Mucosa of rectum (tissue), 2 donors: ENCODE results near the gene ACKR4.
"Not testable (repeated sequence)": the region's sequence is repeated elsewhere in the genome, so short reads cannot be mapped to it uniquely, and the experiment has no call there.

Source experiments
- H3K27ac ChIP-seq, 2 donors: one replicate each; pipeline ENCODE4 v1.7.0; 2013; ENCODE audit warnings: inconsistent platforms in 2 of 2, low read depth in 2 of 2, low read length in 2 of 2
- H3K27me3 ChIP-seq, 2 donors: one replicate each; pipeline ENCODE4 v1.7.0; 2013; ENCODE audit warnings: low read length in 2 of 2; ENCODE audit not compliant: control insufficient read depth in 2 of 2, insufficient read depth in 2 of 2
- H3K36me3 ChIP-seq, 2 donors: one replicate each; pipeline ENCODE4 v1.7.0; 2013; ENCODE audit warnings: low read length in 2 of 2; ENCODE audit not compliant: control insufficient read depth in 2 of 2, insufficient read depth in 2 of 2
- H3K4me1 ChIP-seq, 2 donors: one replicate each; pipeline ENCODE4 v1.7.0; 2013; ENCODE audit warnings: low read length in 2 of 2, mild to moderate bottlenecking in 1 of 2; ENCODE audit not compliant: control insufficient read depth in 2 of 2, insufficient read depth in 2 of 2
- H3K4me3 ChIP-seq, 2 donors: one replicate each; pipeline ENCODE4 v1.7.0; 2013; ENCODE audit warnings: low read length in 2 of 2
- H3K9ac ChIP-seq, 2 donors: one replicate each; pipeline ENCODE4 v1.7.0; 2013; ENCODE audit warnings: low read length in 2 of 2, low read depth in 1 of 2, mild to moderate bottlenecking in 1 of 2
- H3K9me3 ChIP-seq, 2 donors: one replicate each; pipeline ENCODE4 v1.7.0; 2013; ENCODE audit warnings: low read length in 2 of 2; ENCODE audit not compliant: control insufficient read depth in 2 of 2
- donor health status: healthy.
- donor health status: Normal muscosa, but diverticular disease.

ACKR4 gene

DNA sequence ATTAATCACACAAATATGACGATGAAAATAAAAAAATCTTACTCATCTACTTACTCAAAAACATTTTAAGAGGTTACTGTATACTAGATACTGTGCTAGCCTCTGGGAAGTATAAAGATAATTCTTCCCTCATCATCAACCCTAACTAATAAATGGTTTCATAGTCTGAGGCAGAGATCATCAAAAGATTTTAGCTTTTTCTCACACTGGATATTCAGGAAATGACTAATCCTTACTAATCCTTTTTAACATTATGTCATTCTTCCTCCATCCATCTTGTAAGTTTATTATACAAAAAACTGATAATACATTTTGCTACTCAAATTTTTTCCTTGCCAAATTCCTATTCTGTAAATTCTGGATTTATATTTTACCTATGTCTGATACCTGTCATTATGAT is 32.9 kb downstream of the ACKR4 start:
- H3K36me3 ChIP-seq, result peaks cover 11 to 15% of the 10 kb centered on the region in 2 donors
- no peak overlapping the region for H3K9ac ChIP-seq
- H3K27ac ChIP-seq, result no peak overlapping the region
- H3K9me3 ChIP-seq, result no peaks in the 10 kb centered on the region
- no peak overlapping the region for H3K4me3 ChIP-seq
- no peaks in the 10 kb centered on the region for H3K4me1 ChIP-seq
- no peaks in the 10 kb centered on the region for H3K27me3 ChIP-seq

DNA sequence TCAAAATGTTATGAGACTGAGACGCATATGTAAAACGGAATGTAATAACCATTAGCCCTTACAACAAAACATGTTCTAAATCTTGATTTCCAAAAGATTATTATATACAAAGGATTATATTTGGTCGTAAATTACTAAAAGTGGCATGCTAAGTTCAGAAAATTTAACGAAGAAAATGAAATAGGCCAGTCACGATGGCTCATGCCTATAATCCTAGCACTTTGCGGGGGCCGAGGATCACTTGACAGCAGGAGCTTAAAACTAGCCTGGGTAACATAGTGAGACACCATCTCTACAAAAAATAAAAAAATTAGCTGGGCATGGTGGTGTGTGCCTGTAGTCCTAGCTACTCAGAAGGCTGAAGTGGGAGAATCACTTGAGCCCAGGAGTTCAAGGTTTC is 33.5 kb downstream of the ACKR4 start:
- H3K4me3 ChIP-seq, result no peak overlapping the region
- H3K4me1 ChIP-seq, result no peaks in the 10 kb centered on the region
- no peaks in the 10 kb centered on the region for H3K27me3 ChIP-seq
- H3K27ac ChIP-seq, result no peak overlapping the region
- H3K9ac ChIP-seq, result no peak overlapping the region
- no peaks in the 10 kb centered on the region for H3K9me3 ChIP-seq
- H3K36me3 ChIP-seq, result peaks cover 11 to 15% of the 10 kb centered on the region in 2 donors

DNA sequence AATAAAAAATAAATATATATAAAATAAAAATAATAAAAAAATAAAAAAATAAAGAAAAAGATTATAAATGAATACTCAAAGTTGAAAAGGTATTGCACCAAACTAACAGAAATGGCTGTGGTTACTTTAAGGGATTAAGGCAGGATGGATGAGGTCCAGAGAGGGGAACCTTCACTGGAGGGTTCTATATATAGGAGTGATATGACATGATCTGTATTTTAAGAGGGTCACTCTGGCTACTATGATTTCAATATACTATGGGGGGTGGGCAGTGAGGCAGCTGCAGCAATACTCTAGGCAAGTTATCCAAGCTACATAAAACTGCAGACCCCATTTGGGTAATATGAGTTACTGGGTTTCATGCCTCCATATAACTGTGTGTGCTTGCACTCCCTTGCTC is 38.0 kb downstream of the ACKR4 start:
- Histone ChIP-seq H3K4me1 (no peaks in the 10 kb centered on the region), H3K36me3 (peaks cover 0 to 7% of the 10 kb centered on the region in 2 donors), H3K9ac (no peak overlapping the region), H3K27ac (no peak overlapping the region), H3K9me3 (no peaks in the 10 kb centered on the region), H3K4me3 (no peak overlapping the region), H3K27me3 (no peaks in the 10 kb centered on the region)

DNA sequence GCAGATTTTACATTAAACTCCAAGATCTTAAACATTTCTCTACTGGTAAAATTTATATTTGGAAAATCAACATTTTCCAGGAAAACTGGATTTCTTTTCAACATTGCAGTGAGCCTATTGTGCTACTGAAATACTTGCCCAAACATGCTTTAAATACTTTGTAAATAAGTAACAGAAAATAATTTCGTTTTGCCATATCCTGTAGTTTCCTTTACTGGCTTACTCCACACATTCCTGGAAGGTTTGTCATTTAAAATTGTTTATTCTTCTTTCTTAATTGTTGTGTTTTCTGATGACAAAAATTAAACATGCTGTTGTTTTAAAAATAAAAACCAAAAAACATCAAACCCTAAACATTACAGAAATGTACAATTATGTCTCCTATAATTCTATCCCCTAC is 40.5 kb downstream of the ACKR4 start:
- peaks cover 0 to 7% of the 10 kb centered on the region in 2 donors for H3K36me3 ChIP-seq
- no peaks in the 10 kb centered on the region for H3K4me1 ChIP-seq
- no peak overlapping the region for H3K9ac ChIP-seq
- H3K4me3 ChIP-seq, result no peak overlapping the region
- H3K27me3 ChIP-seq, result no peaks in the 10 kb centered on the region
- no peak overlapping the region for H3K27ac ChIP-seq
- H3K9me3 ChIP-seq, result no peaks in the 10 kb centered on the region

DNA sequence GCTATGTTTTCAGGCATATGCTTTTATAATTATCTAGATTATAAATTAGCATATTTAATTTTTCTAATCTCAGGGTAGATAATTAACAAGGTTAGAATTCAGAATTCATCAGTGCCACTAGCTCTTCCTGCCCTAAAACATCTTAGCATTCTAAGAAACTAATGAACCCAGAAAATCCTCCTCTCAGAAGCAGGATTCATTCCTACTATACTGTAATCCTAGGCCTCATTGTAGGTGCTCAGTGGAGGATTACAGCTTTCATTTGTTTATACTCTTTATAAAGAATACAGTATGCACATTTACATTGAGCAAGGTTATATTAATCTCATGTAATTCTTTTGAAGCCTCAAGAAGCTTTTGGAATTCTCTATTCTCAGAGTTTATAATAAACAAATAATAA is 41.6 kb downstream of the ACKR4 start:
- Histone ChIP-seq H3K9me3 (no peaks in the 10 kb centered on the region), H3K4me3 (no peak overlapping the region), H3K27ac (no peak overlapping the region), H3K9ac (no peak overlapping the region), H3K4me1 (no peaks in the 10 kb centered on the region), H3K36me3 (peaks cover 0 to 7% of the 10 kb centered on the region in 2 donors), H3K27me3 (no peaks in the 10 kb centered on the region)

DNA sequence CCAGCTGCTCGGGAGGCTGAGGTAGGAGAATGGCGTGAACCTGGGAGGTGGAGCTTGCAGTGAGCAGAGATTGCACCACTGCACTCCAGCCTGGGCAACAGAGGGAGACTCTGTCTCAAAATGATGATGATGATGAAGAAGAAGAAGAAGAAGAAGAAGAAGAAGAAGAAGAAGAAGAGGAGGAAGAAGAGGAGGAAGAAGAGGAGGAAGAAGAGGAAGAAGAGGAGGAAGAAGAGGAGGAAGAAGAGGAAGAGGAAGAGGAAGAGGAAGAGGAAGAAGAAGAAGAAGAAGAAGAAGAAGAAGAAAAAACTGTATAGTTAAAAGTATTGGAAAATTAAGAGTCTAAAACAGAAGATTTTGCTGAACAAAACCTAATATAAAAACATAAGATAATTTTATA is 44.4 kb downstream of the ACKR4 start:
- not testable (repeated sequence) for H3K4me1 ChIP-seq, H3K27ac ChIP-seq, H3K9ac ChIP-seq, H3K9me3 ChIP-seq, H3K36me3 ChIP-seq, H3K4me3 ChIP-seq, H3K27me3 ChIP-seq

DNA sequence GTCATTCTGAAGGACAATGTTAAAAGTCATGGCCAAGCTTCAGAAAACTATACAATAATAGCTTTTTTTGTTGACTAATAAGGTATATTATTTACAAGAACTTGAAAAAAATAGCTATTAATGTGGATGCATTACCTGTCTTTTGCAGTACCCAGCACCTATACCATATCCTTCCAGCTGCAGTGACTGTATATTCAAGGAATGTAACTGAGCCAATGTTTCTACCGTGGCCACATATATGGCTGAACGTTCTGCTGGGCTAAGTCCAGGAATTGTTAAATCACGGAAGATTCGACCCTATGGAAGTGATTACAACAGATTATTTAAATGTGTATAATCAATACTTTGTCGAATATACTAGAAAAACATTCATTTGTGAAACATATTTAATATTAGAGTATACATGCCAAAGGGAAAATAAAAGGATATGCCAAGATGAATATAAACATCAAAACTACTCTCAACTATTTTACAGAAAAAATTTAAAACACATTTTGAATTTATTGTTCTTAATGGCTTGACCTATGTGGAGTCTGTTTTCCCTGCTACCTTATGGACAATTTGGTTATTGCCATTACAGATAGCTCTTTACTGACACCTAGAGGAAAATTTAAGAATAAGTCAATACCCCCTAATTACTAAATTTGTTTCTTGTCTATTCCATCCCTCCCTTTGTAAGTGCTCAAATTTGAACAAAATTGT is 44.9 kb downstream of the ACKR4 start:
- Histone ChIP-seq H3K4me3 (no peak overlapping the region), H3K36me3 (peaks cover 0 to 7% of the 10 kb centered on the region in 2 donors), H3K4me1 (no peaks in the 10 kb centered on the region), H3K9me3 (no peaks in the 10 kb centered on the region), H3K27ac (no peak overlapping the region), H3K9ac (no peak overlapping the region), H3K27me3 (no peaks in the 10 kb centered on the region)

DNA sequence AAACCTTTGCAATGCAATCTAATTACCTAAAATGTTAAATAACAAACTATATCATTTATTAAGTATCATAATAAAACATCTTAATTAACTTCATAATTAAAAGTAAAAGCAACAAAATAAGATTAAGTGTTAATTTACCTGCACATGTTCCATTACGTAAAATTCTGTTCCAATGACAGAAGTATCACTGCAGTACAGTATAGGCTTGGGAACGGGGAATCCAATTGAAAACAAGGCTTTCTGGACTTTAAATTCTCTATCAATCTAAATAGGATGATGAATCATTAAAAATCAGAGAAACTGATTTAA is 45.4 kb downstream of the ACKR4 start:
- peaks cover 0 to 7% of the 10 kb centered on the region in 2 donors for H3K36me3 ChIP-seq
- H3K9me3 ChIP-seq, result no peaks in the 10 kb centered on the region
- no peak overlapping the region for H3K4me3 ChIP-seq
- no peak overlapping the region for H3K27ac ChIP-seq
- H3K27me3 ChIP-seq, result no peaks in the 10 kb centered on the region
- H3K9ac ChIP-seq, result no peak overlapping the region
- H3K4me1 ChIP-seq, result no peaks in the 10 kb centered on the region

DNA sequence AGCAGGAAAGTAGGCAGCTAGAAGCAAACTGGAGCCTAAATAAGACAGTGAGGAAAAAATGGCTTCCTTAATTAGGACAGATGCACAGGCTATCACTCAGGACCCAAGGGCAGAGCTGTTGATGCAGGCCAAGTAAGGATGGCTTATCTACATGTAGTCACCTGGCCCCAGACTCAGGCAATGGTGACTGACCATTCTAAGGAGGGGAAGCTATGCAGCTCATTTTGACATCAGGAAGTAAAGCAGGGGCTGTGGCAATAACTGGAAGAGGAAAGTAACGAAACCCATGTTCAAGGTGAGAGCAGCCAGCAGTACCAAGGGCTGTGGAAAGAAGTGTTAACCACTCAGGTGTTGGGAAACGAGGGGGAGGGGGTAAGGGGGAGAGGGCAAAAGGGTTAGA is 46.3 kb downstream of the ACKR4 start:
- no peaks in the 10 kb centered on the region for H3K9me3 ChIP-seq
- no peaks in the 10 kb centered on the region for H3K4me1 ChIP-seq
- no peak overlapping the region for H3K9ac ChIP-seq
- H3K27ac ChIP-seq, result no peak overlapping the region
- H3K4me3 ChIP-seq, result no peak overlapping the region
- peaks cover 0 to 7% of the 10 kb centered on the region in 2 donors for H3K36me3 ChIP-seq
- no peaks in the 10 kb centered on the region for H3K27me3 ChIP-seq

DNA sequence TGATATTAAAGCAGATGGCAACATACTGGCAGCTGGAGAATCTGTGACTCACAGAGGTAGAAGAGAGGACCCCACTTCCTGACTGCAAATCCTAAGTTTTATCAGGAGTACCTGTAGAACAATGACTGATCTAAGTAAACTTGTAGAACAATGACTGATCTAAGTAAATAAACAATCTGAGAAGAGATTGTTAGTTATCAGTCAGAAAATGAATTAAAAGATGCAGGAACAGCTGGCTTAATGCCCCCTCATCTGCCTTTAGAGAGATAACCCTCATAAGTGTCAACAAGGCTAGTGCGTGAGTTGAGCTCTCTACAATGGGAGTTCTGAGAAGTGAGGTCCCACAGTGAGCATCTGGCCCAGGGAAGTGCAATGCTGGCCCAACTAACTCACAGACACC is 48.0 kb downstream of the ACKR4 start:
- no peak overlapping the region for H3K4me3 ChIP-seq
- no peaks in the 10 kb centered on the region for H3K4me1 ChIP-seq
- H3K27me3 ChIP-seq, result no peaks in the 10 kb centered on the region
- no peaks in the 10 kb centered on the region for H3K36me3 ChIP-seq
- H3K9ac ChIP-seq, result no peak overlapping the region
- H3K27ac ChIP-seq, result no peak overlapping the region
- no peaks in the 10 kb centered on the region for H3K9me3 ChIP-seq

DNA sequence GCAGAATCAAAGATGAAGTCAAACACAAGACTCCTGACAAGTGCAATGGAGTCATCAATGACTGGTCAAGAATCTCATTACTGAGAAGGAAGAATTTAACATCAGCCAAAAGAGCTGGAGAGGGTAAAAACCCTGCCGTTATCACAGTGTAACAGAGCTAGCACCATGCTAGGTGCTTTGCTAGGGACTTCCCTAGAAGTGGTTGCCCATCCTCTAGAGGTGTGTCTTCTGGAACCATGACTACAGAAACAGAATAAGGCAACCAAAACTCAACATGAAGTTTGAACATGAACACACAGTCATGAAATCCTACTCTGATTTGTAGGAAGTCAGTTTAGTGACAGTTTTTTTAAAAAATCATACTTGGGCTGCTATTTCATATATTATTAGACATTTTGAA is 53.1 kb downstream of the ACKR4 start:
- Histone ChIP-seq H3K36me3 (no peaks in the 10 kb centered on the region), H3K4me1 (no peaks in the 10 kb centered on the region), H3K4me3 (no peak overlapping the region), H3K27me3 (no peaks in the 10 kb centered on the region), H3K27ac (no peak overlapping the region), H3K9ac (no peak overlapping the region), H3K9me3 (no peaks in the 10 kb centered on the region)
